HepG2 (cell line): ENCODE data around the gene UBR4. TPM values are rescaled to one million over a fixed set of nuclear protein-coding genes. Genes with fewer than 3 reads are reported as not detected.

ENCODE experiments used
- MTERF4 ChIP-seq: sonication (generic); formaldehyde crosslinking; IDR thresholded peaks from 2 replicates; pipeline ENCODE4 v1.8.0; 2023; ENCODE audit warnings: mild to moderate bottlenecking, missing genetic modification reagents
- SCMH1 ChIP-seq: sonication (generic); formaldehyde crosslinking; IDR thresholded peaks from 2 replicates; pipeline ENCODE4 v1.9.0; 2021; ENCODE audit warnings: missing genetic modification reagents, mild to moderate bottlenecking, borderline replicate concordance
- TBP ChIP-seq: sonication (generic); formaldehyde crosslinking; IDR thresholded peaks from 2 replicates; pipeline ENCODE4 v1.5.0; 2020; ENCODE audit warnings: missing genetic modification reagents
- TGIF2 ChIP-seq: IDR thresholded peaks from 2 replicates; pipeline ENCODE4 v1.6.1; 2016; ENCODE audit warnings: control low read depth, missing compliant biosample characterization
- UBTF ChIP-seq: sonication (generic); formaldehyde crosslinking; IDR thresholded peaks from 2 replicates; pipeline ENCODE4 v1.4.0; 2020; ENCODE audit warnings: mild to moderate bottlenecking, missing genetic modification reagents
- ZFY ChIP-seq: sonication (generic); formaldehyde crosslinking; IDR thresholded peaks from 2 replicates; pipeline ENCODE4 v1.4.0; 2020; ENCODE audit warnings: missing genetic modification reagents
- ZKSCAN1 ChIP-seq: fragments of 150-350 bp; IDR thresholded peaks from 2 replicates; pipeline ENCODE4 v1.6.1; 2014; ENCODE audit warnings: low read length
- ZNF101 ChIP-seq: sonication (generic); formaldehyde crosslinking; IDR thresholded peaks from 2 replicates; pipeline ENCODE4 v1.4.0; 2020; ENCODE audit warnings: mild to moderate bottlenecking, low read depth, missing genetic modification reagents, borderline replicate concordance
- ZNF788 ChIP-seq: sonication (generic); formaldehyde crosslinking; IDR thresholded peaks from 2 replicates; pipeline ENCODE4 v1.5.0; 2020; ENCODE audit warnings: mild to moderate bottlenecking, missing genetic modification reagents, borderline replicate concordance
- polyA plus RNA-seq, 8 experiments: library from polyadenylated mRNA; depleted of rRNA in 3 of 8; stranded (reverse) in 7 of 8; unstranded in 1 of 8; fragments of >200 nt; fragmentation: Illumina TruSeq in 4 of 8; extraction: Trizol in 4 of 8; gene quantifications; 2 replicates each; pipeline versions ENCODE4 v1.2.1 to v1.2.3, GENCODE V29; 2011 to 2016; ENCODE audit warnings: low read depth in 4 of 8, missing spikeins in 1 of 8, mixed read lengths in 1 of 8; ENCODE audit not compliant: insufficient read depth in 1 of 8
- total RNA-seq, 5 experiments: library from RNA; depleted of rRNA; stranded (reverse); fragments of >200 nt; fragmentation: Illumina TruSeq; extraction: Trizol; gene quantifications; 2 replicates each; pipeline ENCODE4 v1.2.3, GENCODE V29; 2016; ENCODE audit warnings: low read depth in 1 of 5
- TF ChIP-seq, protein P1 (sequence below): sonication (generic); formaldehyde crosslinking; IDR thresholded peaks from 2 replicates; pipeline ENCODE4 v1.4.0; 2020; ENCODE audit warnings: missing genetic modification reagents

Gene UBR4
- total and polyA plus RNA-seq, 2 of the 13 experiments (the other 11 are each of a cell fraction or from before 2014, with no cell fraction given): 59.1 to 106 TPM

DNA sequence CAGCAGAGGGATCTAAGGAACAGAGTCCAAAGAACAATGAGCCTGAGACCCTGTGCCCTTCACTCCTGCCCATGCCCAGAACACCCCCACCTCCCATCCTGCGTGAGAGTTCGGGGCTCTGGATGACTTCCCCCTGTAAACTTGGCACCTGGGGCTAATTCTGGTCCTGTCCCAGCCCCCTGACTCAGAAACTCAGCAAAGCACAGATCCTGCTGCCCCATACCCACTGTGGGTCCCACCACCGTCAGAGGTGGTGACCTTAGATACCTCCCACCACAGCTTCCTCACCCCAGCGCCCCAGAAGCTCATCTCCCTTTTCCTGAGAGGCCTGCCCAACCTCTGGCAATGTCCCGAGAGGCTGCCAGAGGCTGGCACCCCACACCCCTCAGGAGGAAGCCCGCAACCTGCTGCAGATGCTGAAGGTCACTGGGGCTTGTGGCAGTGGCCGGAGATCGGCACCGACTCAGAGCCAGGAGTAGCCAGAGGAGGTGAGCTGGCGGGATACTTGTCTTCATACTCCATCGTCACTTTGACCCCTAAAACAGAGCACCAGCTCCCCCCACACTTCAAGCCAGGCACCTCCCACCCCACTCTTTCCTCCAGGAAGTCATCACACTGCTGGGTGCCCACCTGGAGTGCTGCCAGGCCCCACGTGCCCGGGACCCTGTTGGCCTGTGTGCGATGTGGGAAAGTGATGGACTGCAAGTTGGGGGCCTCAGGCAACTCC, 142.0 kb downstream of the UBR4 start (continued):
- TF ChIP-seq SCMH1 (no peak), MTERF4 (CRISPR knock-in tag) (no peak), ZFY (0 out of 2 replicates have a peak, but pooled peaks have one; percentile 17), TGIF2 (CRISPR knock-in tag) (no peak), TBP (CRISPR knock-in tag) (no peak), ZKSCAN1 (no peak), UBTF (CRISPR knock-in tag) (no peak), ZNF788 (CRISPR knock-in tag) (no peak), ZNF101 (no peak)
- TF ChIP-seq, protein P1, sequence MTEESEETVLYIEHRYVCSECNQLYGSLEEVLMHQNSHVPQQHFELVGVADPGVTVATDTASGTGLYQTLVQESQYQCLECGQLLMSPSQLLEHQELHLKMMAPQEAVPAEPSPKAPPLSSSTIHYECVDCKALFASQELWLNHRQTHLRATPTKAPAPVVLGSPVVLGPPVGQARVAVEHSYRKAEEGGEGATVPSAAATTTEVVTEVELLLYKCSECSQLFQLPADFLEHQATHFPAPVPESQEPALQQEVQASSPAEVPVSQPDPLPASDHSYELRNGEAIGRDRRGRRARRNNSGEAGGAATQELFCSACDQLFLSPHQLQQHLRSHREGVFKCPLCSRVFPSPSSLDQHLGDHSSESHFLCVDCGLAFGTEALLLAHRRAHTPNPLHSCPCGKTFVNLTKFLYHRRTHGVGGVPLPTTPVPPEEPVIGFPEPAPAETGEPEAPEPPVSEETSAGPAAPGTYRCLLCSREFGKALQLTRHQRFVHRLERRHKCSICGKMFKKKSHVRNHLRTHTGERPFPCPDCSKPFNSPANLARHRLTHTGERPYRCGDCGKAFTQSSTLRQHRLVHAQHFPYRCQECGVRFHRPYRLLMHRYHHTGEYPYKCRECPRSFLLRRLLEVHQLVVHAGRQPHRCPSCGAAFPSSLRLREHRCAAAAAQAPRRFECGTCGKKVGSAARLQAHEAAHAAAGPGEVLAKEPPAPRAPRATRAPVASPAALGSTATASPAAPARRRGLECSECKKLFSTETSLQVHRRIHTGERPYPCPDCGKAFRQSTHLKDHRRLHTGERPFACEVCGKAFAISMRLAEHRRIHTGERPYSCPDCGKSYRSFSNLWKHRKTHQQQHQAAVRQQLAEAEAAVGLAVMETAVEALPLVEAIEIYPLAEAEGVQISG: 0 out of 2 replicates have a peak, but pooled peaks have one; percentile 13
